ENCODE results near the gene LYZL6. TPM values are rescaled to one million over a fixed set of nuclear protein-coding genes. Genes with fewer than 3 reads are reported as not detected.

LYZL6 gene
- total RNA-seq, 4 donors from 2014 or later, result not detected

- no peak for ATAC-seq
- in situ Hi-C loops (cut with MboI; ENCODE audit: low sequenced_read_pairs in 4 of 4), result no loop called here
- H3K4me1 ChIP-seq, result no peaks in the 10 kb centered on the region
These were observed 29.9 kb downstream of the LYZL6 start for GRCh38 chr17:35913609-35914008.

GRCh38 chr17:35912942-35913341 lies 30.6 kb downstream of the LYZL6 start:
- ATAC-seq (no peak), DNase-seq (no peak)
- H3K27me3 ChIP-seq, result no peaks in the 10 kb centered on the region
- no peak overlapping the region for H3K27ac ChIP-seq
- no peaks in the 10 kb centered on the region for H3K9me3 ChIP-seq
- H3K4me3 ChIP-seq, result no peak overlapping the region
- in situ Hi-C loops (cut with MboI; ENCODE audit: low sequenced_read_pairs in 4 of 4) (no loop called here), intact Hi-C loops (cut with DNase I; ENCODE audit: low total_unique reads) (no loop called here)
- no peak for TF ChIP-seq CTCF (IDR thresholded peaks at IDR 0.05 in 4 of 5, conservative IDR thresholded peaks at IDR 0.05 in 1 of 5)
- TF ChIP-seq POLR2A (IDR thresholded peaks at IDR 0.05), result no peak
- no peaks in the 10 kb centered on the region for H3K4me1 ChIP-seq
- no peaks in the 10 kb centered on the region for H3K36me3 ChIP-seq

More at GRCh38 chr17:35913609-35914008, 29.9 kb downstream of the LYZL6 start:
- TF ChIP-seq CTCF (IDR thresholded peaks at IDR 0.05 in 4 of 5, conservative IDR thresholded peaks at IDR 0.05 in 1 of 5) (no peak), POLR2A (IDR thresholded peaks at IDR 0.05) (no peak)
- Histone ChIP-seq H3K9me3 (no peaks in the 10 kb centered on the region), H3K4me3 (no peak overlapping the region), H3K36me3 (no peaks in the 10 kb centered on the region), H3K27me3 (no peaks in the 10 kb centered on the region), H3K27ac (no peak overlapping the region)
- DNase-seq, result no peak
- intact Hi-C loops (cut with DNase I; ENCODE audit: low total_unique reads), result no loop called here

- in situ Hi-C loops (cut with MboI; ENCODE audit: low sequenced_read_pairs in 4 of 4) (no loop called here), intact Hi-C loops (cut with DNase I; ENCODE audit: low total_unique reads) (no loop called here)
- H3K27me3 ChIP-seq, result no peaks in the 10 kb centered on the region
- TF ChIP-seq CTCF (IDR thresholded peaks at IDR 0.05 in 4 of 5, conservative IDR thresholded peaks at IDR 0.05 in 1 of 5) (no peak), POLR2A (IDR thresholded peaks at IDR 0.05) (no peak)
- H3K4me3 ChIP-seq, result no peak overlapping the region
- H3K36me3 ChIP-seq, result no peaks in the 10 kb centered on the region
- H3K9me3 ChIP-seq, result no peaks in the 10 kb centered on the region
- no peaks in the 10 kb centered on the region for H3K4me1 ChIP-seq
- H3K27ac ChIP-seq, result no peak overlapping the region
- no peak for DNase-seq
- ATAC-seq, result no peak
These were observed 31.1 kb downstream of the LYZL6 start for GRCh38 chr17:35912339-35912912.

GRCh38 chr17:35909408-35909807 lies 34.1 kb downstream of the LYZL6 start:
- in situ Hi-C loops (cut with MboI; ENCODE audit: low sequenced_read_pairs in 4 of 4), result no loop called here
- ATAC-seq, result no peak
- Histone ChIP-seq H3K4me1 (no peaks in the 10 kb centered on the region), H3K36me3 (no peaks in the 10 kb centered on the region), H3K27ac (no peak overlapping the region), H3K9me3 (no peaks in the 10 kb centered on the region), H3K27me3 (no peaks in the 10 kb centered on the region), H3K4me3 (no peak overlapping the region)
- TF ChIP-seq CTCF (IDR thresholded peaks at IDR 0.05 in 4 of 5, conservative IDR thresholded peaks at IDR 0.05 in 1 of 5), result no peak
- TF ChIP-seq POLR2A (IDR thresholded peaks at IDR 0.05), result no peak
- no peak for DNase-seq
- intact Hi-C loops (cut with DNase I; ENCODE audit: low total_unique reads), result no loop called here

- TF ChIP-seq POLR2A (IDR thresholded peaks at IDR 0.05) (no peak), CTCF (IDR thresholded peaks at IDR 0.05 in 4 of 5, conservative IDR thresholded peaks at IDR 0.05 in 1 of 5) (no peak)
- Histone ChIP-seq H3K27ac (no peak overlapping the region), H3K9me3 (no peaks in the 10 kb centered on the region), H3K27me3 (peaks cover 0 to 3% (median 0%) of the 10 kb centered on the region in 3 donors), H3K4me1 (no peaks in the 10 kb centered on the region), H3K36me3 (no peaks in the 10 kb centered on the region), H3K4me3 (no peak overlapping the region)
- DNase-seq (no peak), ATAC-seq (no peak)
- intact Hi-C loops (cut with DNase I; ENCODE audit: low total_unique reads) (no loop called here), in situ Hi-C loops (cut with MboI; ENCODE audit: low sequenced_read_pairs in 4 of 4) (no loop called here)
These were observed 35.8 kb downstream of the LYZL6 start for GRCh38 chr17:35907691-35908090.

Measured in gastrocnemius medialis (tissue), 4 donors.